BJ (cell line): Measurements from ENCODE around the gene NR1I2. TPM values are rescaled to one million over a fixed set of nuclear protein-coding genes. Genes with fewer than 3 reads are reported as not detected.
A peak's percentile ranks its signal among the peaks of the same experiment; 100 is the strongest.

ENCODE experiments used
- CTCF ChIA-PET: fragments of 350-600 bp; formaldehyde crosslinking; extraction: SDS; loops from one replicate; lab custom pipeline; 2021; ENCODE audit warnings: antibody characterized with exemption, inconsistent platforms; lab: Yijun Ruan, JAX
- POLR2A ChIA-PET: fragments of 300-600 bp; sonication (Branson Sonifier 250); formaldehyde crosslinking; extraction: SDS; loops from one replicate; lab custom pipeline; 2021; ENCODE audit warnings: antibody characterized with exemption; lab: Charles Lee
- DNase-seq: peaks from one replicate; pipeline ENCODE4 v3.0.0-alpha.2; 2011; ENCODE audit warnings: low read depth
- H3K27me3 ChIP-seq: 2 replicates; pipeline ENCODE4 v1.6.0; 2011; ENCODE audit warnings: low read length; ENCODE audit not compliant: control insufficient read depth, insufficient read depth
- H3K36me3 ChIP-seq: 2 replicates; pipeline ENCODE4 v1.5.1; 2011; ENCODE audit warnings: low read length; ENCODE audit not compliant: control insufficient read depth, insufficient read depth
- H3K4me3 ChIP-seq: 2 replicates; pipeline ENCODE4 v1.5.1; 2011; ENCODE audit warnings: low read depth, mild to moderate bottlenecking, control low read depth, low read length
- polyA plus RNA-seq: library from polyadenylated mRNA; depleted of rRNA; stranded (reverse); fragments of >200 nt; gene quantifications from 2 replicates; pipeline ENCODE4 v1.2.3, GENCODE V29; 2011
- TF ChIP-seq, protein P1 (sequence below): IDR thresholded peaks from 2 replicates; pipeline ENCODE4 v1.5.1; 2011; ENCODE audit warnings: low read depth, mild to moderate bottlenecking, control low read depth, inconsistent platforms, low read length, moderate library complexity; ENCODE audit not compliant: insufficient read depth

NR1I2 gene
- polyA plus RNA-seq, 1 experiment: not detected

DNA sequence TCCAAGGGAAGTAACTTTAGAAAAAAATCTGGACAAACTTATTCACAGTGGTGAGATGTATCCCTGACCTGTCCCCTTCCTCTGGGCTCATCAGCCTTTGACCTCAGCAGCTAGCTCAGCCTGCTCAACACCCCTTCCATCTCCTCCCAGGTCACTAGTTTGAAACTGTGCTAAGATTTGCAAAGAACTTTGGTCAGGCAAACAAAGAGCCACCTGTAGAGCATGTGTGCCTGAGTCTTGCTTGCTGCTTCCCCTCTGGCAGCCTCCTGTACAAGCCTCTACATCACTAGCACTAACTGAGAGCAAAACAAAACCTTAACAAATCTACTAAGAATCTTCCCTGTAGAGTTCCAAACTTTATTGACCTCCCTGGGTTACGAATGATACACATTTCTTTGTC is 43.9 kb downstream of the NR1I2 start:
- POLR2A ChIA-PET: no interaction called here
- H3K27me3 ChIP-seq: no peaks in the 10 kb centered on the region
- no peak overlapping the region for H3K4me3 ChIP-seq
- peaks cover 5% of the 10 kb centered on the region for H3K36me3 ChIP-seq
- no peak for DNase-seq
- TF ChIP-seq, protein P1, sequence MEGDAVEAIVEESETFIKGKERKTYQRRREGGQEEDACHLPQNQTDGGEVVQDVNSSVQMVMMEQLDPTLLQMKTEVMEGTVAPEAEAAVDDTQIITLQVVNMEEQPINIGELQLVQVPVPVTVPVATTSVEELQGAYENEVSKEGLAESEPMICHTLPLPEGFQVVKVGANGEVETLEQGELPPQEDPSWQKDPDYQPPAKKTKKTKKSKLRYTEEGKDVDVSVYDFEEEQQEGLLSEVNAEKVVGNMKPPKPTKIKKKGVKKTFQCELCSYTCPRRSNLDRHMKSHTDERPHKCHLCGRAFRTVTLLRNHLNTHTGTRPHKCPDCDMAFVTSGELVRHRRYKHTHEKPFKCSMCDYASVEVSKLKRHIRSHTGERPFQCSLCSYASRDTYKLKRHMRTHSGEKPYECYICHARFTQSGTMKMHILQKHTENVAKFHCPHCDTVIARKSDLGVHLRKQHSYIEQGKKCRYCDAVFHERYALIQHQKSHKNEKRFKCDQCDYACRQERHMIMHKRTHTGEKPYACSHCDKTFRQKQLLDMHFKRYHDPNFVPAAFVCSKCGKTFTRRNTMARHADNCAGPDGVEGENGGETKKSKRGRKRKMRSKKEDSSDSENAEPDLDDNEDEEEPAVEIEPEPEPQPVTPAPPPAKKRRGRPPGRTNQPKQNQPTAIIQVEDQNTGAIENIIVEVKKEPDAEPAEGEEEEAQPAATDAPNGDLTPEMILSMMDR: no peak
- CTCF ChIA-PET: no interaction called here

DNA sequence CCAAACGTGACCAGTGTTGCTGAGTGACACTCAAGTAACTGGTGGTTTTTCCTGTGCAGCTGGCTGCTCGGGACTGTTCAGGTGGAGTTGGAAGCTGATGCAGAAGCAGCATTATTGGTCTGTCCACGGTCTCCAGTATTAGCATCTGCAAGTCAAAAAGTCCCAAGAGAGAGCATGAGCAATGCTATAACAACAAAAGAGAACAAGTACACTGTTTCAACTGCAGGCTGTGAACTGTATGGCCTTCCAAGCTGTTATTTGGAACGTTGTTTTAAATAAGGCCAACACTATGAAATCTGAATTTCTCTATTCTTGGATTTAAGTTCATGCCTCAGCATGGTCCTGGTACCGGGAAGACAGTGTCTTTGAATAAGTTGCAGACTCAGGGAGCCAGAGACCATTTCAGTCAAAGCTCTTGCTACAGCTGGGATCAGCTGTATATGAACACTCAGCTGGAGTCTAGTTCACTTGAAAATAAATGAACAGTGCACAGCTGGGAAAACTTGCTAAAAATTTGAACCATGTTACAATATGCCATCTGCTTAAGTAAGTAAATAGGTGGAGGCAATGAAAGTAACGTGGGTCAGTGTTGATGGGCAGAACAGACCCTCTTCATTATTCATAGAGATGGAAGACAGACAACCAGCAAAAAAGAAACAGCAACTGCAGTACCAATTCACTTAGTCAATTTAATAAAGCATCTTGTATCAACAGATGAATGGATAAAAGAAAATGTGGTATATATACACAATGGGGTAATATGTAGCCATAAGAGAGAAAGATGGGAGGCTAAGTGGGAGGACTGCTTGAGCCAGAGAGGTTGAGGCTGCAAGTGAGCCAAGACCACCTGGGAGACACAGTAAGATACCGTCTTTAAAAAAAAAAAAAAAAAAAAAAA is 45.1 kb downstream of the NR1I2 start:
- no peaks in the 10 kb centered on the region for H3K27me3 ChIP-seq
- peaks cover 5% of the 10 kb centered on the region for H3K36me3 ChIP-seq
- ChIA-PET POLR2A (no interaction called here), CTCF (no interaction called here)
- TF ChIP-seq, protein P1: no peak
- H3K4me3 ChIP-seq: no peak overlapping the region
- DNase-seq: no peak

DNA sequence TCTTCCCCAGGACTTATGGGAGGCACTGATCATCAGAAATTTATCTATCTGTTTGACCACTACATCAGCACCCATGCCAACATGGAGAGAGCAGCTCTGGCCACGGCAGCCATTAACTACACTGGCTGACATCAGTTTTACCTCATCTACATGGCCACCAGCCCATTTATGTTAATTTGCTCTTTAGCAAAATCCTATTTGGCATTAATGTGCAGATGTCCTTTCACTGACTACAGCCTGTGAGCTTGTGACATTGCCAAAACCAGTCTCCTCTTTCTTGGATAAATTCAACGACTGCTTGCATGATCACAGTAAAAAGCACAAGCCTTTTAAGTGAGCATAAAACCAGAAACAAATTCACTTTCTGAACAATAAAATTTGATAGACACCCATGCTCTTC is 47.5 kb downstream of the NR1I2 start:
- H3K36me3 ChIP-seq: peaks cover 4% of the 10 kb centered on the region
- TF ChIP-seq, protein P1: no peak
- DNase-seq: no peak
- no peak overlapping the region for H3K4me3 ChIP-seq
- CTCF ChIA-PET: no interaction called here
- POLR2A ChIA-PET: no interaction called here
- no peaks in the 10 kb centered on the region for H3K27me3 ChIP-seq

DNA sequence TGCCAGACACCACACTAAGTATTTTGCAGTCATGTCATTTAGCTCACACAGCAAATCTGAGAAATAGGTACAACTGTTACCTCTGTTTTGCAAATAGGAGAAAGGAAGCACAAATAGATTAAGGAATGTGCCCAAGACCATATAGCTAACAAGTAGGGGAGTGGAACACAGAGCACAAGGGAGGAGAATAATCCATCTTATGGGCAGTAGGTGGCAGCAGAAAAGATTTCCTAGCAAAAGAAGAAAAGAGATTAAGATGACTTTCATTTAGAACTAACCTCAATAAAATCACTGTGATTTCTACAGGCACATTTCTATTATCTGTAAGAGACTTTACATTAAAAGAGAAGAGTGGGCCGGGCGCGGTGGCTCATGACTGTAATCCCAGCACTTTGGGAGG is 49.1 kb downstream of the NR1I2 start:
- TF ChIP-seq, protein P1: 0 out of 2 replicates have a peak, but pooled peaks have one; percentile 19
- no peak overlapping the region for H3K4me3 ChIP-seq
- ChIA-PET POLR2A (no interaction called here), CTCF (interaction anchor here (1.0 to 1.1 kb wide), 2 partner anchors 10 to 49 kb away, joined by 3 to 4 read pairs; no protein-coding TSS in a partner anchor)
- no peaks in the 10 kb centered on the region for H3K27me3 ChIP-seq
- no peak for DNase-seq
- H3K36me3 ChIP-seq: peaks cover 2% of the 10 kb centered on the region; the same call in 1 of the 2 replicates

DNA sequence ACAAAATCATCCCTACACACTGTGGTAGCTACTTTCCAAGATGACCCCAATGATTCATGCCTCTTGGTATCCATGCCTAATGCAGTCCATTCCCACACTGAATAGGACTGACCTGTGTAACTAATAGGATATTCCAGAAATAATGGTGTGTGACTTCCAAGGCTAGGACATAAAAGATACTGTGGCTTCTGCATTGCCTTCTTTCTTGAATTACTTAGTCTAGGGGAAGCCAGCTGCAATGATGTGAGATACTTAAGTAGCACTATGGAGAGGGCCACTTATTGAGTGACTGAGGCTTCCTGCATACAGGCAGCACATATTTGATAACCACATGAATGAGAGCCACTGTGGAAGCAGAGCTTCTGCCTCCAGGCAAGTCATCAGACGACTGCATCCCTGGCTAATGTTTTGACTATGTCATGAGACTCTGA is 50.1 kb downstream of the NR1I2 start:
- Histone ChIP-seq H3K36me3 (no peaks in the 10 kb centered on the region; the same call in 1 of the 2 replicates), H3K4me3 (no peak overlapping the region), H3K27me3 (no peaks in the 10 kb centered on the region)
- POLR2A ChIA-PET: interaction anchor here (0.6 kb wide), 1 partner anchor 17 kb away, joined by 3 read pairs; no protein-coding TSS in a partner anchor
- TF ChIP-seq, protein P1: no peak
- CTCF ChIA-PET: interaction anchor here (0.6 to 1.0 kb wide), 3 partner anchors 13 to 49 kb away, joined by 3 to 4 read pairs (median 3); no protein-coding TSS in a partner anchor
- DNase-seq: peak; percentile 63
